GM18519 (cell line): Measurements from ENCODE around the gene YES1.

ENCODE experiments used
- ATAC-seq: cut with Tn5 transposase; IDR thresholded peaks from one replicate; pipeline ENCODE4 v1.9.1; 2021; ENCODE audit warnings: mild to moderate bottlenecking, moderate library complexity; ENCODE audit not compliant: unreplicated experiment, low FRiP score

The YES1 gene

GRCh38 chr18:811892-812375, at the start of gene YES1:
Gene YES1 (minus strand): TSS chr18:812242. CDS start chr18:756827, 55,415 bp downstream.
- peak; percentile 31 for ATAC-seq

GRCh38 chr18:857986-858385, 45.9 kb upstream of the YES1 start:
- no peak for ATAC-seq

- ATAC-seq: no peak
These were observed 41.4 kb upstream of the YES1 start for GRCh38 chr18:853471-853870.

- no peak for ATAC-seq
These were observed 38.9 kb upstream of the YES1 start for GRCh38 chr18:850960-851359.

- ATAC-seq: no peak
These were observed 37.0 kb upstream of the YES1 start for GRCh38 chr18:849021-849420.

GRCh38 chr18:848062-848861, 36.2 kb upstream of the YES1 start:
- no peak for ATAC-seq

GRCh38 chr18:845152-845819, 33.2 kb upstream of the YES1 start:
- no peak for ATAC-seq

- no peak for ATAC-seq
These were observed 29.8 kb upstream of the YES1 start for GRCh38 chr18:841647-842370.

GRCh38 chr18:840516-840915, 28.5 kb upstream of the YES1 start:
- ATAC-seq: no peak

- no peak for ATAC-seq
These were observed 28.0 kb upstream of the YES1 start for GRCh38 chr18:840023-840408.

- ATAC-seq: peak; percentile 97
These were observed 27.4 kb upstream of the YES1 start for GRCh38 chr18:839224-840022.

- ATAC-seq: no peak
These were observed 25.9 kb upstream of the YES1 start for GRCh38 chr18:837922-838321.

GRCh38 chr18:834082-834720, 22.2 kb upstream of the YES1 start:
- ATAC-seq: no peak

- ATAC-seq: no peak
These were observed 21.2 kb upstream of the YES1 start for GRCh38 chr18:833197-833596.

- ATAC-seq: no peak
These were observed 20.1 kb upstream of the YES1 start for GRCh38 chr18:832085-832681.

GRCh38 chr18:830315-830901, 18.4 kb upstream of the YES1 start:
- peak; percentile 59 for ATAC-seq

GRCh38 chr18:829432-829831, 17.4 kb upstream of the YES1 start:
- no peak for ATAC-seq

- ATAC-seq: no peak
These were observed 15.1 kb upstream of the YES1 start for GRCh38 chr18:827093-827677.
